HL-60 (cell line): ENCODE data around the gene PTK7.

Experiments
- POLR2AphosphoS5 ChIP-seq: IDR thresholded peaks from 2 replicates; pipeline ENCODE4 v1.6.1; 2012; ENCODE audit warnings: low read depth
- SPI1 ChIP-seq: IDR thresholded peaks from 2 replicates; pipeline ENCODE4 v1.6.1; 2012; ENCODE audit warnings: low read depth, mild to moderate bottlenecking, borderline replicate concordance
- TF ChIP-seq, protein P1 (sequence below): IDR thresholded peaks from one replicate; pipeline ENCODE4 v1.5.1; 2011; ENCODE audit warnings: low read length, control low read depth, inconsistent platforms; ENCODE audit not compliant: insufficient read depth

DNA sequence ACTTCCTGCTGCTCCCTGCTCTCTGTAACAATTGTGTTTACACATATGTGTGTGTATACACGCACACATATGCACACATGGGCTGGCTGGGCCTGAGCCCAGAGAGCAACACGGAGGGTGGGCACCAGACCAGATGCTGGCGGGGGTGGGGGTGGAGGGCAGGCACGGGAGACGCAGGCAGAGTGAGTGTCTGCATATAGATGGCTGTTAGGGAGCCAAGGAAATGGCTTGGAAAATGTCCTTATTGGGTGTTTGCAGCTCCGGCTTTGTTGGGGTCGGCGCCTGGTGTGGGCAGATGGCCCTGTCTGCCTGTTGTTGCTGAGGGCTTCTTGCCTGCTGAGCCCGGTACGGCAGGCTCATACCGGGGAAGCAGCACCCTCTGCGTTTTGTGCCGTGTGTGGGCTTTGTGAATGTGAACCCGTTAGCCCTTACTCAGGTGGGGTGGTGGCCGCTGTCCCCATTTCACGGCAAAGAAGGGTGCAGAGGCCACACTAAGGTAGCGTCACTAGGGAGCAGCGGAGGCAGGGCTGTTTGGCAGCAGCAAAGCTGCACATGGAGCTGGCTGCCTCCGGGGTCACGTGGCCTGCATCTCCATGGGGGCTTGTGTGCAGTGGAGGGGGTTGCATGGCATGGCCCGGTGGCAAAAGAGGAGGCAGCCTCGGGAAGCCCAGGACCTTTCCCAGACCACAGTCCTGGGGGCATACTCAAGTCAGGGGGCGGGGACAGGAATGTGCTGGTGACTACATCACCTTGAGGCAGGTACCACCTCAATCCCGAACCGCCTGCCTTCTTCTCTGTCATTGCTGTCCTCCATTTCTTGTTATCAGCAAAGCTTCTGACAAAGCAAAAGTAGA is 47.6 kb downstream of the PTK7 start:
- TF ChIP-seq, protein P1, sequence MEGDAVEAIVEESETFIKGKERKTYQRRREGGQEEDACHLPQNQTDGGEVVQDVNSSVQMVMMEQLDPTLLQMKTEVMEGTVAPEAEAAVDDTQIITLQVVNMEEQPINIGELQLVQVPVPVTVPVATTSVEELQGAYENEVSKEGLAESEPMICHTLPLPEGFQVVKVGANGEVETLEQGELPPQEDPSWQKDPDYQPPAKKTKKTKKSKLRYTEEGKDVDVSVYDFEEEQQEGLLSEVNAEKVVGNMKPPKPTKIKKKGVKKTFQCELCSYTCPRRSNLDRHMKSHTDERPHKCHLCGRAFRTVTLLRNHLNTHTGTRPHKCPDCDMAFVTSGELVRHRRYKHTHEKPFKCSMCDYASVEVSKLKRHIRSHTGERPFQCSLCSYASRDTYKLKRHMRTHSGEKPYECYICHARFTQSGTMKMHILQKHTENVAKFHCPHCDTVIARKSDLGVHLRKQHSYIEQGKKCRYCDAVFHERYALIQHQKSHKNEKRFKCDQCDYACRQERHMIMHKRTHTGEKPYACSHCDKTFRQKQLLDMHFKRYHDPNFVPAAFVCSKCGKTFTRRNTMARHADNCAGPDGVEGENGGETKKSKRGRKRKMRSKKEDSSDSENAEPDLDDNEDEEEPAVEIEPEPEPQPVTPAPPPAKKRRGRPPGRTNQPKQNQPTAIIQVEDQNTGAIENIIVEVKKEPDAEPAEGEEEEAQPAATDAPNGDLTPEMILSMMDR = no peak
- no peak for TF ChIP-seq POLR2AphosphoS5
- TF ChIP-seq SPI1 = no peak
